Activated CD8-positive, alpha-beta memory T cell treated with anti-CD3 and anti-CD28 coated beads, Interleukin-2, amount 50 U/mL, for 24 hours (primary cell): Measurements from ENCODE around the gene VIT.
"Not testable (repeated sequence)": the region's sequence is repeated elsewhere in the genome, so short reads cannot be mapped to it uniquely, and the experiment has no call there.

Experiments used
- DNase-seq: peaks from one replicate; pipeline ENCODE4 v3.0.0-alpha.2; 2020; ENCODE audit errors: extremely low read depth

The VIT gene

DNA sequence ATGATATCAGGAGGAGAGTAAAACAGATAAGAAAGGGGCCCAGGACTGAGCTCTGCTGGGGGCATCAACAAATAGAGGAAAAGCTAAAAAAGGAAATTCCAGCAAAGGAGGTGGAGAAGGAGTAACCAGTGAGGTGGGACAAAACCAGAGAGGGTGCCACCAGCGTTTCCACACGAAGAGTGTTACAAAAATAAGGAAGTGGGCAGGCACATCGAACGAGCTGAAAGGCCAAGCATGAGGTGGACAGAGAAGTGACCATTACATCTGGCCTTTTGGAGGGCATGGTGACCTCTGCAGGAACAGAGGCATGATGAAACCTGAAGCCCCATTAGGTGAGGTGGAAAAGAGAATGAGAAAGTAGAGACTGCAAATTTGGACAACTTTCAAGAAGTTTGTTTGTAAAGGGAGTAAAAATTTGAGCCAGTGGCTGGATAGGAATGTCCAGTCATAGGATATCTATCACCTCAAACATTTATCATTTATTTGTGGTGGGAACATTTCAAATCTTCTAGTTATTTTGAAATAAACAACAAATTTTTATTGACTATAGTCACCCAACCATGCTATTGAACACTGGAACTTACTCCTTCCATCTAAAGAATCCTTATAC lies 18.4 kb upstream of the VIT start:
- no peak for DNase-seq

DNA sequence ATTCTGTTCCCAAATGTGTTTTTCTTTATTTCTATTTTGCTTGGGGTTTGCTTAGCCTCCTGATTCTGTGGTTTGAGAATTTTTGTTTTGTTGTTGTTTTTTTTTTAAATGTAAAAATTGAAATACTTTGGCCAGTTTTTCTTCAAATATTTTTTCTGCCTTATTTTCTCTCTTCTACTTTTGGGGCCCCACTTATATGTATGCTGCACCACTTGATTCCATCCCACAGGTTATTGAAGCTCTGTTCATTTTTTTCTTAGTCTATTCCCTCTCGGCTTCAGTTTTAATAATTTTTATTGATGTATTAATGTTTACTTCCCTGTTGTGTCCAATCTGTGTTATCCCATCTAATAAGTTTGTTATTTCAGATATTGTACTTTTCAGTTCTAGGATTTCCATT lies 17.7 kb upstream of the VIT start:
- no peak for DNase-seq

DNA sequence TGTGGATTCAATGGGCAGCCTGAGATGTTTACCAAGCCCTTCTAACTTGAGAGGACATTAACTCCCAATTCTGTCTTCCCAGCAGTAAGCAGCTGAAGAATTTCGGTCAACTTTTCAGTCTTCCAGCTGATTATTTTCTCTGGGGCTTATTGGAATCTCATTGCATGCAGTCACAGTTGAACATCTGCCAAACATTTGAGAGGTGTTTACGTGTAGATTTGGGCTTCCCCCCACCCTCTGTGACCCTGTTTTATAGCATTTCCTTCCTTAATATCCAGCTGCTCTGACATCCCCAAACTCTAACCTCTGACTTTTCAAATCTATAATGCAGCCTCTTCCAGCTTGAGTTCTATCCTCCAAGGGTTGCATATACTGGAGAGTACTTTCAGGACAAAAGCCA lies 16.5 kb upstream of the VIT start:
- no peak for DNase-seq

DNA sequence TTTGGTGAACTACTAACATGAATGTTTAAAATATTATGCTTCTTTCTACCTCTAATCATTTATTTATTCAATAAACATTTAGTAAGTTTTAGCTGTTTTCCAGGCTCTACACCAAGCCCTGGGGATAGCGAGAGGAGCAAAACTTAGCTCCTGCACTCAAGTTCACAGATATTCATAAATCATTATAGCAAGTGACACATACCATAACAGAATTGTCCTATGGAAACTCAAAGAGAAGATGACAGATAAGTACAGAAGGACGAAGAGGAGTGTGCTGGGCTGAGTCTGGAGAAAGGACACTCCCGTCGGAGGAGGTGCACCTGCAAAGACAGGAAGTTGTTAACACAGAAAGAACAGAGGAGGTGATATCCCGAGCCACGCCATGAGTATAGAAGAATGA lies 13.9 kb upstream of the VIT start:
- no peak for DNase-seq

DNA sequence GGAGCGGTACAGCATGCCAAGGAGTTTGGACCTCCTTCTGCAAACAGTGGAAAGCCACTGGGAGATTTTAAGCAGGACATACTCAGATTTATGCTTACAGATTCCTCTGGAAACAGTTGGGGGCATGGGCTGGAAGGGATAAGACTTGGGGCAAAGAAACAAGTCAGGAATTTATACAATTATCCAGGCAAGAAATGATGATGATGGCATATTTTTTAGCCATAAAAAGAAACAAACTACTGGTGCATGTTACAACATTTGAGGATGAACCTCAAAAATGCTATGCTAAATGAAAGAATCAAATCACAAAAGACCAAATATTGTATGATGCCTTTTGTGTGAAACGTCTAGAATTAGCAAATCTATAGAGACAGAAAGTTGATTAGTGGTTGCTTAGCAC lies 13.5 kb upstream of the VIT start:
- no peak for DNase-seq

DNA sequence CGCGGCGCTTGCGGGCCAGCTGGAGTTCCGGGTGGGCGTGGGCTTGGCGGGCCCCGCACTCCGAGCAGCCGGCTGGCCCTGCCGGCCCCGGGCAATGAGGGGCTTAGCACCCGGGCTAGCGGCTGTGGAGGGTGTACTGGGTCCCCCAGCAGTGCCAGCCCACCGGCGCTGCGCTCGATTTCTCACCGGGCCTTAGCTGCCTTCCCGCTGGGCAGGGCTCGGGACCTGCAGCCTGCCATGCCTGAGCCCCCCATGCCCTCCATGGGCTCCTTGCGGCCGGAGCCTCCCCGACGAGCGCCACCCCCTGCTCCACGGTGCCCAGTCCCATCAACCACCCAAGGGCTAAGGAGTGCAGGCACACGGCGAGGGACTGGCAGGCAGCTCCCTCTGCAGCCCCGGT lies 8.2 kb upstream of the VIT start:
- not testable (repeated sequence) for DNase-seq

DNA sequence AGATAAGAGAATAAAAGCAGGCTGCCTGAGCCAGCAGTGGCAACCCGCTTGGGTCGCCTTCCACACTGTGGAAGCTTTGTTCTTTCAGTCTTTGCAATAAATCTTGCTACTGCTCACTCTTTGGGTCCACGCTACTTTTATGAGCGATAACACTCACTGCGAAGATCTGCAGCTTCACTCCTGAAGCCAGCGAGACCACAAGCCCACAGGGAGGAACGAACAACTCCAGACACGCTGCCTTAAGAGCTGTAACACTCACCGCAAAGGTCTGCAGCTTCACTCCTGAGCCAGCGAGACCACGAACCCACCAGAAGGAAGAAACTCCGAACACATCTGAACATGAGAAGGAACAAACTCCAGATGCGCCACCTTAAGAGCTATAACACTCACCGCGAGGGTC lies 7.5 kb upstream of the VIT start:
- not testable (repeated sequence) for DNase-seq

DNA sequence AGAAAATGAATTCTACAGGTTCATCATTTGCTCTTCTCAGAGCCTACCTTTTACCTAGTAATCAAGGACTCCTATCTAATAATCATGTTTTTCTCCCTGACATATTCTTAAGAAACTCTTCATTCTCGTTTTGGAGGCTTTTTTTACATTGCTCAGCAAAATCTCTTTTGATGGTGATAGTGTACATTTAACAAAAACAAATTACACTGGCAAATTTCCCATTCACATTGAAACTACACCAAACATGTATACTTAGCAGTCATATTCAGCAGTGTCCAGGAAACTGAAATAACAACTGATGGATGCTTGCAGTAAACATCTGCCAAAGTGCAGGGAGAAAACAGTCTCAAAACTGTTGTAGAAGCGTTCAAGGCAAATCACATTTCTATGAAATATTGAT lies 4.4 kb upstream of the VIT start:
- no peak for DNase-seq

DNA sequence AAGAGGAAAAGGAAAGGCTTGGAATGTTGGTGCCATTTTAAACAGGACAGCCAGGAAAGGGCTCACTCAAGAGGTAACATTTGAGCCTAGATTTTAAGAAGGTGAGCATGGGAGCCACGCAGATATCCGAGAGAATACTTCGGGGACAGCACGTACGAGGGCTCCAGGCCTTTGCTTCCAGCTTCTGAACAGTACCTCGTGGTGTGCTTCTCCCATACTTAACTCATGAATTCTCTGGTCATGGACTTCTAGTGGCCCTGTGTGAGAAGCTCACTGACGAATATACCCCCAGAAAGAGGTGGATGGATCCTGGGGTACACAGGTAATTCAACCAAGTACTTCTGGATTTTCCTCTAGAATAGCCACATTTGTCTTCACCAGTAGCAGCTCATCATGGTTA lies 2.7 kb upstream of the VIT start:
- no peak for DNase-seq

DNA sequence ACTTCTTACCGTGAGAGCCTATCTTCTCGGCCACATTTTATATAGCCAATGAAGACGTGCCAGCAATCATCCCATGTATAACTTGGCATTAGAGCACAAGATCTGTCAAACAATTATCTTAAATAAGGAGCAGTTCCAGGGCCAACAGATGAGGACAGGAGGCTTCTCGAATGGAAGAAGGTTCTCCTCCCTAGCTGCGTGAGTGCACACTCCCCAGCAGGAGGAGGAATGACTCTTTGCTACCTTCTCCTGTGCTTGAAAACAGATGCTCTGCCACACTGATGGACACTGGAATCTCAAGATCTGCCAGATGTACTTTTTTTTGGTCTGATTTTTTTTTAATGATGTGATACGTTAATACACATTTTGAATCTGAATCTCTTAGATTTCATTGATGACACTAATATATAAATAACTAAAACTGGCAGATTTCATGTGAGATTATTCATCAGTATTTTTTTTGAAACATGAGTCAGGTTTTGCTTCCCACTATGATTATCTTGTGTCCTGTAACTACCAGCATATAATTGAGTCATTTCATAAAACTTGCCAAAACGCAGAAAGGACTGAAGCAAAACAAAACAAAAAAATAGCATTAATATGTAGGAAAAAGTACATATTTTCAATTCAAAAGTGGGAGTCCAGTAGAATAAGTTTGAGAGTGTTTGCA lies 626 bp upstream of the VIT start:
- no peak for DNase-seq

DNA sequence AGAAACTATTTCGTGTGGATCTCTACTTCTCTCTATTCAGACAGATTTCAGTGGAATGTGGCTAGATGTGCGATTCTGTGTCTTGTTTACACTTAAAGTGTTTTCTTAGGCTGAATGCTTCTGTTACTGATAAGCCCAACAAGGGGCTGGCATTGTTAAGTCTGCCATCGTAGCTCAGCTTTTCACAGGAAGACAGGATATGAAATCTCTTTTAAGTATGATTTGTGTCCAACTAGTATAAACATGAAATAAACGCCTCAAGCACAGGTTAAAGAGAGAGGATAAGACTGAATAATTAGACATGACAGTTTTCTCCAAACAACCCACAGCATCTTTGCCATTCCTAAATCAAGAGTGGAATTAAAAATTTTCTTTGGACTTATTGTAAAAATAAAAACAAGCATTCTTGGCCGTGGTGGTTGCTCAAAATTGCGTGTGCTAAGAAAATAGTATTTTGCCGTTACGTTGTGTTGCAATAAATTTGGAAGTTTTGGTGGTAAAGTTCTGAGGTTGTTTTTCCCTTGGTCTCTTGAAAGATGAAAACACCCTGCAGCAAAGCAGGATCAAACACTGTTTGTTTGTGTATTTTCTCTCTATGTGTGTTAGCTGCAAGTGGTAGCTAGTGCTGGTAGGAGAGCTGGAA lies 1.0 kb downstream of the VIT start:
- DNase-seq: no peak

DNA sequence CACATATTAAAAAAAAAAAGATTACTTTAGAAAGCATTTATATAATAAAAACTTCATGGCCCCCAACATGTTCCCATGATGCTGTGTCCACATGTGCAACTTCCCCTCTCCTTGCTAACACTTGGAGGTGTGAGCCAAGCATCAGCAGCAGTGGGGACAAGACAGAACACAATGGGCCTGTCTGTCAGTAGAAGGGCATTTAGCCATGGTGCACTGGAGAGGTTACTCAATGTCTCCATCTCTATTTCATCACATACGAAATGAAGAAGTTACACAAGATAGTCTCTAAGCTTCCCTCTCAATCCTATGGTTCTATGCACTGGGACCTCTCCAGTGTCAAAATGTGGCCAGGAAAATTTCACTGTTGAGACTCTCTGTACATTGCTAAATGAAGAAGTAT lies 2.5 kb downstream of the VIT start:
- DNase-seq: no peak

DNA sequence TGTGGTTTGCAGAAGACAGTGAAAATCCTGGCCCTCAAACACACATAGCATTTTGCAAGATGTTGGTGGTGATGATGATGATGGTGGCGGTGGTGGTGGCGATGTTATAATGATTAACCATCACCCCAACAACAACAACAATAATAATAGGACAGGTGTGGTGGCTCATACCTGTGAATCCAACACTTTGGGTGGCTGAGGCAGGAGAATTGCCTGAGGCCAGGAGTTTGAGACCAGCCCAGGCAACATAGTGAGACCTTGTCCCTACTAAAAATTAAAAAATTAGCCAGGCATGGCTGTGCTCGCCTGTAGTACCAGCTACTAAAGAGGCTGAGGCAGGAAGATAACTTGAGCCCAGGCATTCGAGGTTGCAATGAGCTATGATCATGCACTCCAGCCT lies 3.8 kb downstream of the VIT start:
- DNase-seq: no peak

DNA sequence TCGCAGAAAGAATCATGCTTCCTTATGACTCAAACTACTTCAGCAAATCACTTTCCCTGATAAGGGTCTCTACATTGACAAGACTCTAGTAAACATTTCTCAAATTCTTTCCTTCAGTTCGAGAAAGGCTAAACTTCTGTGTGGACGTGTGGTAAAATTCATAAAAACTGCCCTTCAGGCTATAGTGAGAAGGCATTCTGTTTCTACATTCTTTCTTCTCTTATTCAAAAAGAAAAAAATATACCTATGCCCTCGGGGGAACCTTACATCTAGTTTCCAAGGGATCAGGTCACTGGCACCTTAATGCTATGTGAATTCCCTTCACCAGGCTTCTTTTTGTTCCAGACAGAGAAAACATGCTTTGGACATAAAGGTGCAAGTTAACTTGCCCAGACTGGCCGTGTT lies 4.9 kb downstream of the VIT start:
- DNase-seq: no peak

DNA sequence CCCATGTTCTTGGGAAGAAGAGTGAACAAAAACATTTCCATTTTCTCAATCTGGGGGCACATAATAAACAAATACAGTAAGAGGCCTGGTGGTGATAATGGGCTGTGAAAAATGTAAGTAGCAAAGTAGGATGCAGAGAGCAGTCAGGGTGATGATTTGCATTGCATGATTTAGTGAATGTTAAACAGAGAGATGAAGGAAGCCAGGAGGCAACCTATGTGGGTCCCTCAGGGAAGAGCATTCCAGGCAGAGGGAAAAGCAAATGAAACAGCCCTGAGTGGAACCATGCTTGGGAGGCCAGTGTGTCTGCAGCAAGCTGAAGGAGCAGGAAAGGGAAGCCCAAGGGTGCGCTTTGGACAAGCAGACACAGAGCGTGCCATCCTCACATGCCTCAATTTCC lies 5.4 kb downstream of the VIT start:
- DNase-seq: no peak

DNA sequence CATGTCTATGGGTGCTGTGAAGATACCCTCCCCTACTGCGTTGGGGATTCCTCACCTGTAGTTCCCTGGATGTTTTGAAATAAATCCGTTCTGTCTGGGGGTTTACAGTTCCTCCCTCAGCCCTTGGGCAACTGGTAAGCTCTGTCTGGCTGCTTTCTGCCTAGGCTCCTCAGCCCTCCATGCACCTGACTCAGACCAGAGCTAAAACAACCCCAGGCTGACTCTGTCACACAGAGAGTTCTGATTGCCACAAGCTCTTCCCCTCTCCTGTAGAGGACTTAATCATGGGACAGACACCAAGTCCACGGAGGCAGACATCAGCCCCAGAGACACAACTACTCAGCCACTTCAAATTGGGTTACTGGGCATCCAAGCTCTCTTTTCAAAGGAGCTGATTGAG lies 6.3 kb downstream of the VIT start:
- DNase-seq: no peak

DNA sequence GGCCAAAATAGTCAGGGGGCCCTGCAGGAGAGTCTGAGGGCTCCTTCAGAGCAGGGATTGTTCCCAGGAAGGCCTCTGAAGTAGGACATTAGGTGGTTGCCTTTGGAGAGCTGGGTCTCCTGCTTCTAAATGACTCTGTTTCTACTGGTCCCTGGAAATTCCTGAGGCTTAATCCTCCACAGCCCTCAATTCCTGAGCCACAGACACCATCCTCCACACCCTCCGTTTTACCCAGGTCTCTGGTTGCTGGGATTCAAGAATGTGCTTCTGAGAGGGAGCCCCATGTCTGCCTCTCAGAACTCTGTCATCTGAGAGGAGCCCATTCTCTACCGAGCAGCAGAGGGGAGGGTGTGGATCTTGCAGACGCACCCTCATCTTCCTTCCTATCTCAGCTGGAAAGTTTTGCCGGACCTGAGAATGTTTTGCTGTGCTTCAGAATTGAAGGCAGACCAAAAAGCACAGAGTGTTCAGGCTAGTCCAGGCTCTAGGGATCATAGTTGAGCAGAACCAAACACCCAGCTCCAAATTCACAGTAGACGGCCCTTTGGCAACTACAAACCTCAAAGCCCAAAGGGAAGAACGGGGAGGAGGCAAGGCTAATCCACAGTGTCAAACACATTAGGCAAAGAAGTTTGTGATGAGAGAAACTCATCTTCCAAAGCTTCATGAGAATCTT lies 8.1 kb downstream of the VIT start:
- no peak for DNase-seq

DNA sequence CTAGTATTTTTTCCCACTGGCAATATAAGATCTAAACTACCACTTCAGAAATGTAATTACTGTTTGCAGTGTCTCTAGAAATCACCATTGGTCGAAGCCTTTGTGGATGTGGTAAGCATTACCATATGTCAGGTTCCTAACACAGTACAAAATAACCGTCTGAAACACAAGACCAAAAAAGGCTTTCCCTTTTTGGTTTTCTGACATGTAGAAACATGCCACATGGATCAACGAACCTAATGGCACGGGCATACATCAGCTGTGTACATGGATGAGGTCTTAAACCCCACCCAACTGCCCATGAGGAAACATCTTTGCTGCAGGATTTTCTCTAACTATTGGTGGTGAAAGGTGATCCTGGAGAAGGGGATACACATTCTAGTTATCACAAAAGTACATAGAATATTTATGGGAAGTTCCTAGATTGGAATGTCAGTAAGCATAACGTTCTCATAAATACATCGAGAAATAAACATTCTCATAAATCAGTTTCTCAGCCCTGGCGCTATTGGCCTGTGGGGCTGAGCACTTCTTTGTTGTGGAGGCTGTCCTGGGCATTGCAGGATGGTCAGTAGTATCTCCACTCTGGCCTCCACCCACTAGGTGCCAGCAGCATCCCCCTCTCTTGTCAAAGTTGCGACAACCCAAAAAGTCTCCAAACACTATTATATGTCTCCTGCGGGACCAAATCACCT lies 9.0 kb downstream of the VIT start:
- no peak for DNase-seq

DNA sequence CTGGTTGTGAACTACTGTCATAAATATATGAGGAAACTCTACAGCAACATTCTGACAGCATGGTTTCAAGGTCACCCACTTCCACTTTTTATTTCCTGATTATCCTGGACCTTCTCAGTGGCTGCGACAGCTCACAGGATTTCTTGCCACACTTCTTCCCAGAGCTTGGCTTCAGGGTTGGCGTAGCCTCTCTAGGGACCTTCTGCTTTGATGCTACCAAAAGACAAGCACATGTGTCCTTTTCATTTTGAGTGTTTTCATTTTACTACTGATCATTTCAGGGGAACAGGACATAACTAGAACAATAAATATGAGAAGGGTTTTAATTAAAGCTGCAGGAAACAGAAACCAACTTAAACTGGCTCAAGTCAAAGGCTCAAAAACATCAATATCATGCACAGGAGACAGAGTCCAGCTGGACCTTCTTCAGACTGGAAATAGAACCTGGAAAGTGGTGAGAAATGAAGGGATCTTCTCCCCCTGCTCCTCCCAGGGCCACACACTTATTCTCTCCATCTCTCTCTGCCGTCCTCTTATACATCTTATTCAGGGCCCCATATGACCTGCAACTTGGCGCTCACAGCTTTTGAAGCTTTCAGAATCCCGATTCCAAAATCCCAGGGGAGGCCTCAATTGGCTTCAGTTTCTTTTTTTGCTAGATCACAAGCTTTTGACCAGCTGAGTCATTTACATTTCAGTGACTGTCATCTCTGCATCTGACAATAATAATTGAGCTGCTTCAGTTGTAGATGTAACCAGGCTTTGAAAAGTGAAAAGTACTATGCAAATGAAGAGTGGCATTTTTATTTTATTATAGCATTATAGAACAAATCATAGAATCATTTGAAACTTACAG lies 9.7 kb downstream of the VIT start:
- no peak for DNase-seq

DNA sequence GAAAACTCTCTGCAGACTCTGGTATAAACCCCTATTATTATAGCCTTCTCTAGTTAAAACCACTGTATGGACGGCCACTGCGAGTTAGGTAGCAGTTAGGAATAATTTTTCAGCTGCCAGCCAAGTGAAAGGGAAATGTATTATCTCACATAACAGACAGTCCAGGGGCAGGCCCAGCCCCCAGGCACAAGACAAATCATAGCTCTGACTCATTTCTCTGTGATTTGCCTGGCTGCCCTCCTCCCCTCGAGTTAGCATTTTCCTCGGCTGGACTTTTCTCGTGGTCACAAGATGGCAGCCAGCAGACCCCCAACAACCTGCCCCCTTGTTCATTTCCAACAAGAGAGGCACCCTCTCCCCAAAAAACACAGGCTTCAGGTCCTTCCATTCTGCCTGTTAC lies 10.5 kb downstream of the VIT start:
- DNase-seq: no peak

DNA sequence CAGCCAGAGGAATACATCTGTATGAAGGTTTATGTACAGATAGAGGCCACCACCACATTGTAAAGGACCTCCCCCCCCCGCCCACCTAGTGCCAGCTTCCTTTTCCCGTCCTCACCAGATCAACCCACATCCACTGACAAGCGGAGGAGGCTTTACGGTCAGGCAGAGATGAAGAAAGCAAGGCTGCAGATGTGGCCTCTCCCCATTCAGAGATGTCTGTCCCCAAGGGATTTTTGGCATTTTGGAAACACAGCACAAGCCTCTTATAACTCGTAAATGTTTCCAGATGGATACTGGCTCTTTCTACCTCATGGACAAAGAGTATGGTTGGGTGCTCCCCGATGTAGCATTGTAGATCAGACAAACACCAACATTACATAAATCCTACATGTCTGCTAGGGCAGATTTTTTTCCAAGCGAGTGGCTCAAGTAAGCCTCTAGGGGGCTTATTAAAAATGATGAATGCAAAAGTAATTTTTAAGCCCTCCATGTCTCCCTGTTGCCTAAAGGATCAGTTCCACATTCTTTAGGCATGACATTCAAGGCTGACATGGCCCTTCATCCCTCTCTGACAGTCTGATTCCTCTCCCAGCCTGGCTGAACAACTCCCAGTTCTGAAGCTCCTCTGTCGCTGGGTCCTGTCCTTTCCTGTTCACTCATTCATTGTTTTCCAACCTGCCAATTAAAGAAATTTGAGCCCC lies 11.7 kb downstream of the VIT start:
- no peak for DNase-seq
